Activated CD4-positive, alpha-beta memory T cell treated with anti-CD3 and anti-CD28 coated beads for 36 hours (primary cell): ENCODE measurements around the gene XXYLT1. TPM values are rescaled to one million over a fixed set of nuclear protein-coding genes. Genes with fewer than 3 reads are reported as not detected.

Experiments
- CTCF ChIA-PET: fragments of 350-600 bp; sonication (Branson Sonifier 250); formaldehyde crosslinking; loops from one replicate; lab custom pipeline; 2021; ENCODE audit warnings: antibody characterized with exemption, inconsistent platforms; lab: Charles Lee
- POLR2A ChIA-PET: fragments of 350-600 bp; sonication (Branson Sonifier 250); formaldehyde crosslinking; loops from one replicate; lab custom pipeline; 2021; ENCODE audit warnings: antibody characterized with exemption; lab: Charles Lee
- DNase-seq: peaks from one replicate; pipeline ENCODE4 v3.0.0-alpha.2; 2020
- H3K27ac Mint-ChIP-seq: one replicate; pipeline ENCODE4 v1.8.0; 2021; ENCODE audit warnings: mixed read lengths
- H3K27me3 Mint-ChIP-seq: one replicate; pipeline ENCODE4 v1.8.0; 2021; ENCODE audit warnings: mixed read lengths
- H3K36me3 Mint-ChIP-seq: one replicate; pipeline ENCODE4 v1.8.0; 2021; ENCODE audit warnings: mixed read lengths
- H3K4me1 Mint-ChIP-seq: one replicate; pipeline ENCODE4 v1.8.0; 2021; ENCODE audit warnings: low read depth, mixed read lengths
- H3K4me3 Mint-ChIP-seq: one replicate; pipeline ENCODE4 v1.8.0; 2021; ENCODE audit warnings: mild to moderate bottlenecking, mixed read lengths
- H3K9me3 Mint-ChIP-seq: one replicate; pipeline ENCODE4 v1.8.0; 2021; ENCODE audit warnings: mixed read lengths
- intact Hi-C: fragments of 100-400 bp; cut with micrococcal nuclease; formaldehyde crosslinking; loops from one replicate; pipeline ENCODE4 v1.15.1; 2023
- total RNA-seq, 2 experiments: library from RNA; stranded (reverse); gene quantifications; one replicate each; pipeline ENCODE4 v1.2.3, GENCODE V29; 2021

The XXYLT1 gene
- total RNA-seq, 2 experiments from 2014 or later = 3.3 to 4.4 TPM

DNA sequence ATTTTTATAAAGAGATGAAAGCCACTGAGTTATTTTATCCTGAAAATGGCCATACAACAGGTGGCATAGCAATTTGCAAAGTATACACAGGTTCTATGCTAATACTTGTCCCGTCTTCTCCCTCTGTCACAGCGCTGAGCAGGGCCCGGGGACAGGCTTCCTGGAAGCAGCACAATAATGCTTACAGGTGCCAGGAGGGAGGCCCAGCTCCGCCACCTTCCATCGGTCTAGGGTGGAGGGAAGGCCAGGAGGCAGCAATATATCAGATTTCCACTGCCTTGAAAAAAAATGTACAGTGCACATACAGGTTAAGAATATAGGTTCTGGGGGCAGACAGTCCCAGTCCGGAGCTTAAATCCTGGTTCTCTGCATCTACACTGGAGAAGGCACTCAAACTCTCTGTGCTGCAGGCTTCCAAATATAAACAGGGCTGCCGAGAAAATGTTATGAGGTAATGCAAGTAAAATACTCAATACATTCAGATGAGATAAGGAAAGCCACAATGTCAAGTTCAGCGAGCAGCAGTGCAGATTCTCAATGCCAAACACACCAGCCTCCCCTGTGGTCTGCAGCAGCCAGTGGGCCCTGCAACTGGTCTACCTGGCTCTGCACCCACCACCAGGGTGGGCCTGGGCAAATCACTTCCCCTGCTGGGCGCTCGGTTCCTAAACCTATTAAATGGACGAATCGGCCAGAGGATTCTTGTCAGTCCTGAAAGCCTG lies 189.6 kb downstream of the XXYLT1 start:
- no peak overlapping the region for H3K4me3 Mint-ChIP-seq
- no peaks in the 10 kb centered on the region for H3K27me3 Mint-ChIP-seq
- intact Hi-C loops = no loop called here
- H3K4me1 Mint-ChIP-seq = no peaks in the 10 kb centered on the region
- no peak overlapping the region for H3K27ac Mint-ChIP-seq
- H3K36me3 Mint-ChIP-seq = no peaks in the 10 kb centered on the region
- ChIA-PET POLR2A (no interaction called here), CTCF (no interaction called here)
- no peak for DNase-seq
- no peaks in the 10 kb centered on the region for H3K9me3 Mint-ChIP-seq

DNA sequence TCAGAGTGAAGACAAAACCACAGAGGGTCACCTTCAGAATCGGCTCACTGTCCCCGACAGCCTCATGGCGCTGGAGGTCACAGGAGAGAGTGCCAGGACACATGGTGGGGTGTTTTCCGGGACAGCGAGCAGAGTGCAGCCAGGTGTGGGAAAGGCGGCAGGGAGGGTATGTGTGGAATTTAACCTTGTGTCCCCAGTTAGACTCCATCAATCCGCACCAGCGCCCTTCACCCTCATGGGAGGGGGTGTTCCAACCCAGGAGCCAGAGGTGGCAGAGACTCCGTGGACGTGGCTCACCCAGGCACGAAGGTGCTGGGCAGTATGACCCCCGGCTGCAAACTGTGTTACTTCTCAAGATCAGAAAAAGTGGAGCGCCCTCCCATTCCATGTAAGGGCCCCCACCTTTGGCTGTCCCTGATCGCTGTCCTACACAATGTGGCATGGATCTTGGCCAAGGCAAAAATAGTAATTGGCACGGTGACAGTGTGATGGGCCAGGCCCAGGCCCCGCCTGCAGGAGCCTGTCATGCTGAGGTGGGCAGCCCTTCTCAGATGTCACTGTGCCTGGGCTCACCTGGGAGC lies 190.3 kb downstream of the XXYLT1 start:
- Mint-ChIP-seq H3K4me1 (no peaks in the 10 kb centered on the region), H3K27me3 (no peaks in the 10 kb centered on the region), H3K9me3 (no peaks in the 10 kb centered on the region), H3K4me3 (no peak overlapping the region), H3K27ac (no peak overlapping the region), H3K36me3 (no peaks in the 10 kb centered on the region)
- intact Hi-C loops = no loop called here
- ChIA-PET CTCF (no interaction called here), POLR2A (no interaction called here)
- DNase-seq = no peak

DNA sequence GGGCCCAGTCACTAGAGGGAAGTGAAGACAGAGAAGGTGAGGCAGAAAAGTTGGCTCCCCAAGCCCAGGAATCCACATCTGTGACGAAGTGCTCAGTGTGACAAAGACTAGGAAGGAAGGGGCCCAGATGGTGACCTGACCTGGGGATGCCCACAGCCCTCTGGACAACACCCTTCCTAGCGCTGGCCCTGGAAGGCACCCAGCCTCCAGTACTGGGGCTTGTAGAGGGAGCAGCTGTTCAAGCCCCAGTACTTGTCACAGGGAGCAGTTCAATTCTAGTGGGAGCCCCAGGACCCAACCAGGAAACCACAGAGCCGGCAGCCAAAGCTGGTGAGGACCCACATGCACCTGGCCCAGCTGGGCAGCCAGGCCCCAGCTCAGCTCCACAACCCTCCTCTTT lies 190.8 kb downstream of the XXYLT1 start:
- POLR2A ChIA-PET = no interaction called here
- Mint-ChIP-seq H3K9me3 (no peaks in the 10 kb centered on the region), H3K27ac (no peak overlapping the region), H3K36me3 (no peaks in the 10 kb centered on the region), H3K4me1 (no peaks in the 10 kb centered on the region), H3K4me3 (no peak overlapping the region), H3K27me3 (no peaks in the 10 kb centered on the region)
- CTCF ChIA-PET = no interaction called here
- DNase-seq = no peak
- intact Hi-C loops = no loop called here

DNA sequence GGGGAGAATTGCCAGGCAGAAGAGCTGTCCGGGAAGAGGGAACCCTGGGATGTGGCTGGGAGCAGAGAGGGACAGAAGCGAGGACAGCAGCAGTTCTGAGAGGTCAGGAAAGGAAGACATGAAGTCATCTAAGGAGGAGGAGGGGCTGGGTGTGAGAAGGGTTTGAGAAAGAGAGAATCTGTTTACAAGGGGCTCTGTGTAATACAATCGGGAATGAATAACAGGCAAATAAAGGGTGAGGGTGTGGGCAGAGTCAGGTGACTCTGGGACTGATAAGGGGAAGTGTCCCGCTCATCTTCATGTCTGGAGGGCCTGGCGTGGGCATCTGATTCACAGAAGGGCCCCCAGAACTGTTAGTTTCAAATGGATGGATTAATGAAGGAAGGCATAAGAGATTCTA lies 191.3 kb downstream of the XXYLT1 start:
- Mint-ChIP-seq H3K4me1 (no peaks in the 10 kb centered on the region), H3K9me3 (no peaks in the 10 kb centered on the region), H3K36me3 (no peaks in the 10 kb centered on the region), H3K27ac (no peak overlapping the region), H3K27me3 (no peaks in the 10 kb centered on the region), H3K4me3 (no peak overlapping the region)
- no peak for DNase-seq
- intact Hi-C loops = no loop called here
- POLR2A ChIA-PET = no interaction called here
- CTCF ChIA-PET = interaction anchor here (0.6 kb wide), 1 partner anchor 194 kb away, joined by 3 read pairs; no protein-coding TSS in a partner anchor

DNA sequence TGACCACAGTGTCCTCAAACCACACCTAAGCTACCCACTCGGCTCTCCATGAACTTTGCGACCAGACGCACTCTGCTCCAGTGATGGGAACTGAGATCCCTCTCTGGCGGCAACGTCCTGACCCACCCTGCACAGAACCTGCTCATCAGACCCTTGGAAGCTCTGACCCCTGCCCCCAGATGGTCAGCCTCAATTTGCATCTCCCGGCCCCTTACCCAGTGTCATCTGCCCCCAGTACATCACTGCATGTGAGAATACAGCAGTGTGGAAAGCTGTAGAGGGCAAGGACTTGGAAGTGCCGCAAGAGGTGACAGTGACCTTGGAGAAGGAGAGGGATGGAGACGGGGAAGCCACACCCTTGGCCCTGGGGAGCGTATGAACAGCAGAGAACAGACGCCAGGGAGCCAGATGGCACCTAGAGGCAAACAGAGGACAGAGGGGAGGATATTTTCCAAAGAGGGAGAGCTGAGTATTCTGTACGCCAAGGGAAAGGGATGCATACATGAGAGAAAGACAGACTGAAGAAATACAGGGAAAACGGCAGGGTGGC lies 192.0 kb downstream of the XXYLT1 start:
- DNase-seq = no peak
- no peaks in the 10 kb centered on the region for H3K9me3 Mint-ChIP-seq
- H3K27me3 Mint-ChIP-seq = no peaks in the 10 kb centered on the region
- H3K4me3 Mint-ChIP-seq = no peak overlapping the region
- H3K36me3 Mint-ChIP-seq = no peaks in the 10 kb centered on the region
- H3K4me1 Mint-ChIP-seq = no peaks in the 10 kb centered on the region
- intact Hi-C loops = no loop called here
- ChIA-PET CTCF (interaction anchor here (0.6 kb wide), 1 partner anchor 195 kb away, joined by 3 read pairs; no protein-coding TSS in a partner anchor), POLR2A (no interaction called here)
- H3K27ac Mint-ChIP-seq = no peak overlapping the region

DNA sequence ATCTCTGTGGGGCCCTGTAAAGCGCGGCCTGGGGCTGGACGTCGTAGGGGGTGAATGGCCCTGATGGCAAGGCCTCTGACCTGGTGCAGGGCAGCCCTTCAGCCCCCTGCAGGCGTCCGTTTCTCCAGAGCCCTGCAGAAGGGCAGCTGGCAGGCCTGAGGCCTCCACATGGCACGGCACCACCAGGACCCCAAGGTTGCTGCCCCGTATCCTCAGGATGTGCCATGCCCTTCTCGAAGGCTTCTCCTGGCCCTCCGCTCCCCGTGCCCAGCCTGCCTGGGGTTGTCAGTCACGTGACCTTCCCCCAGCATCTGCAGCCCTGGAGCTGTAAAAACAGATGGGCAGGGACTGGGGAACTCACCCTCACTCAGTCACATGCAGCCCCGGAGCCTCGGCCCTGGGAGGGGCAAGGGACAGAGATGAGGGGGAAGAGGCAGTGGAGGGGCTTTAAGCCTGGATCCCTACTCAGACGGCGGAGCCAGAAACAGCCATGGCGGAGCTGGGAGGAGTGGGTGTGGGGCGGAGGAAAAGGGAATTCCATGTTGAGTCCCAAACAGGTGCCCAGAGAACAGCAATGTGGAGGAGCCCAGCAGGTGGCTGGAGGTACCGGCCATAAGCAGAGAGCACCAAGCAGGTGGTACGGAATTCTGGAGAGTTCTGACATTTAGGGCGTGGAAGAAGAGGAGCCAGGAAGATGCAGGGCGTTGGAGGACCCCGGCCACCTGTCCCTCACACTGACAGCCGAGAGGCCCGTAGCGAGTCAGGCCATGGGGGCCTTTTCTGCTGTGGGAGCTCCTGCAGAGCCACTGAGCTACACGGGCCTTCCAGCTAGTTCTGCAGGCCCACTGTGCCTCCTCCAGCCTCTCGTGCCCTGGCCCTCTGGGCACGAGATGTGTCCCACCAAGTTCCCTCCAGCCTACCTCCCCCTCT lies 193.1 kb downstream of the XXYLT1 start:
- no peak for DNase-seq
- intact Hi-C loops = no loop called here
- CTCF ChIA-PET = no interaction called here
- POLR2A ChIA-PET = no interaction called here
- H3K9me3 Mint-ChIP-seq = no peaks in the 10 kb centered on the region
- no peak overlapping the region for H3K4me3 Mint-ChIP-seq
- no peak overlapping the region for H3K27ac Mint-ChIP-seq
- H3K27me3 Mint-ChIP-seq = no peaks in the 10 kb centered on the region
- H3K4me1 Mint-ChIP-seq = no peaks in the 10 kb centered on the region
- H3K36me3 Mint-ChIP-seq = no peaks in the 10 kb centered on the region

DNA sequence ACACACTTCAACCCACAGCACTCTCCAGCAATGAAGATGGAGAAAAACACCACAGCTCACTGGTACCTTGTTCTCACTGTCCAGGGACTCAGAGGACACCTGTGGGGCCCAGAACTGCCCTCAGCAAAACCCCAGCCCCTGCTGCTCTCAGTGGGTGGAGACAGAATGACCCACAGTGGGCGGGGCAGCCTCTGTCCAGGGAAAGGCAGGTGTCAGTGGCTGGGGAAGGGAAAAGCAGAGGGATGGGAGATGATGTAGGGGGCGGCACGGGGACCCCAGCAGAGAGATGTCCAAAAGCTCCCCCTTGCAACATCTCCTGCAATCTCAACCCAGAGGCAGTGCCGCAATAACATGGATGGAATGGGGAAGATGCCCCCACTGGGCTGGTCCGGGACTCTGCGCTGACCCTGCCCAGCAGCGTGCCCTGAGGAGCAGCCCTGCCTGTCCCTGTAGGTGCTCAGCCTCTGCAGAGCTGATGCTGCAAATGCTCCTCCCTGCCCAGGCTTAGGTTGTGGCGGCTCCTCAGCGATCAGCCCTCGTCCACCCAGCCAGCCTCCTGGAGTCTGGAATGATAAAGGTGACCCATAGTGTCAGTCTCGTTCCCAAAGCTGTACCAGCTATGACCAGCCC lies 193.9 kb downstream of the XXYLT1 start:
- no peak overlapping the region for H3K27ac Mint-ChIP-seq
- no peak for DNase-seq
- no peaks in the 10 kb centered on the region for H3K9me3 Mint-ChIP-seq
- H3K27me3 Mint-ChIP-seq = no peaks in the 10 kb centered on the region
- POLR2A ChIA-PET = no interaction called here
- H3K4me1 Mint-ChIP-seq = no peaks in the 10 kb centered on the region
- CTCF ChIA-PET = no interaction called here
- no peak overlapping the region for H3K4me3 Mint-ChIP-seq
- no peaks in the 10 kb centered on the region for H3K36me3 Mint-ChIP-seq
- intact Hi-C loops = no loop called here

DNA sequence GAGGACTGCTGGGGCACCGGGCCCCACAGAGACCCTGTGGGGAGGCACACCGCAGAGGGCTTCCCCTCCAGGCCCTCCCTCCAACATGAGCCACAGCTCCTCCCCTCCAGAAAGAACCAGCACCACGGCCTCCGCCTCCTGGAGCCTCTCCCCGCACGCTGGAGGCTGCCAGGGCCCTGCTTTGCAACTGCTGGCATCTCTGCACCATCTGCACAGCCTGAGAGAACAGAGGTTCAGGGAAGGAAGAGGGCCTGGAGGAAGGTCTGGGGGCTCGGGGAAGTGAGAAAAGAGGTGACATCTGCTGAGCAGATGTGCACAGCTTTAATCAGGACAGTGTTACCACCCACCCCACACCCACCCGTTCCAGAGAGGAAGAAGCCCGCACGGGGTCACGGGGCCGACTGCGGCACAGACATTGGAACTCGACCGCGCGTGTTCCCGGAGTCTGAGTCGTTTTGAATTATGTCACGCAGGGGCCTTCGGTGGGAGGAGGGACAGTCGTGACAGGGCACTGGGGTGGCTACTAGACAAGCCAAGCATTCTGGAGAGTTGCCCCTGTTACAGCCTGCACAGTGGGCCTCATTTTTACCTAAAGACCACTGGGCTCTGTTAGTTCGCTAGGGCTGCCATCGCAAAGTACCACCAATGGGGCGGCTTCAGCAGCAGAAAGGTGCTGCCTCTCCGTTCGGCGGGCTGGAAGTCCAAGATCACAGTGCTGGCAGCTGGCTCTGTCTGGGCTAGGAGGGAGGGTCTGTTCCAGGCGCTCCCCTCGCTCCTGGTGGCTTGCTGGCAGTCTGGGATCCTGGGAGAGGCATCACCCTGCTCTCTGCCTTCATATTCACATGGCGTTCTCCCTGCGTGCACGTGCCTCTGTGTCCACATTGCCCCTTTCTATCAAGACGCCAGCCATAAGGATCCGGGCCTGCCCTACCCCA lies 194.8 kb downstream of the XXYLT1 start:
- DNase-seq = no peak
- intact Hi-C loops = no loop called here
- Mint-ChIP-seq H3K4me1 (no peaks in the 10 kb centered on the region), H3K27me3 (no peaks in the 10 kb centered on the region), H3K36me3 (no peaks in the 10 kb centered on the region), H3K4me3 (no peak overlapping the region), H3K27ac (no peak overlapping the region), H3K9me3 (no peaks in the 10 kb centered on the region)
- ChIA-PET CTCF (no interaction called here), POLR2A (no interaction called here)

DNA sequence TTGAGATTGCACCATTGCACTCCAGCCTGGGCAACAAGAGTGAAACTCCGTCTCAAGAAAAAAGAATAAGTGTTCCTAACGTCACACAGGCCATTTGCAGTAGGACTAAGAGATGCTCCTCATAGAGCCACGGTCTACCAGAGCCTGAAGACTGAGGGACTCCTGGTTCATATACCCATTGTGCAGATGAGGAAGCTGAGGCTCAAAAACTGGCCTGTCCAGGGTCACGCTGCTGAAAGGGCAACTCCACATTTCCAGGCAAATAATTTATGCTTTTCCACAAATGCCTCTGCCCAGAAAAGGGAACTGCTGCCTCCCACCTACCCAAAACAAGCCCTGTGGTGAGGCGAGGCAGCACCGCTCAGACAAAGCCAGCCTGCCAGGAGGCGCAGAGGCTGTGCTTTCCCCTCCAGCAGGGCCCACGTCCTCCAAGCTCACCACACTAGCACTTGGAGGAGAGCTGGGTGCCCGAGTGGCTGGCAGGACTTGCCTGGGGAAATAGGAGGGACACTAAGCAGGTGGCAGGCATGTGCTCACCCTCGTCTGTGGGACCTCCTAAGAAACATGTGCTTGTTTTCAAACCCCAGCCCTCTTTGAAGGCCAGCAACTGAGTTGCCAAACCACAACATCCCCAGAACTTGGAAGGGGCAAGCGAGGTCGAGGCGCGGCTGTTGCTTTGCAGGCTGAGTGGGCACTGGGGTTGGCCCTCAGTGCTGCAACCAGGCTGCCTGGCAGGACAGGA lies 195.6 kb downstream of the XXYLT1 start:
- intact Hi-C loops = no loop called here
- Mint-ChIP-seq H3K27me3 (no peaks in the 10 kb centered on the region), H3K4me3 (no peak overlapping the region), H3K4me1 (no peaks in the 10 kb centered on the region), H3K36me3 (no peaks in the 10 kb centered on the region), H3K9me3 (no peaks in the 10 kb centered on the region), H3K27ac (no peak overlapping the region)
- POLR2A ChIA-PET = no interaction called here
- CTCF ChIA-PET = no interaction called here
- no peak for DNase-seq

DNA sequence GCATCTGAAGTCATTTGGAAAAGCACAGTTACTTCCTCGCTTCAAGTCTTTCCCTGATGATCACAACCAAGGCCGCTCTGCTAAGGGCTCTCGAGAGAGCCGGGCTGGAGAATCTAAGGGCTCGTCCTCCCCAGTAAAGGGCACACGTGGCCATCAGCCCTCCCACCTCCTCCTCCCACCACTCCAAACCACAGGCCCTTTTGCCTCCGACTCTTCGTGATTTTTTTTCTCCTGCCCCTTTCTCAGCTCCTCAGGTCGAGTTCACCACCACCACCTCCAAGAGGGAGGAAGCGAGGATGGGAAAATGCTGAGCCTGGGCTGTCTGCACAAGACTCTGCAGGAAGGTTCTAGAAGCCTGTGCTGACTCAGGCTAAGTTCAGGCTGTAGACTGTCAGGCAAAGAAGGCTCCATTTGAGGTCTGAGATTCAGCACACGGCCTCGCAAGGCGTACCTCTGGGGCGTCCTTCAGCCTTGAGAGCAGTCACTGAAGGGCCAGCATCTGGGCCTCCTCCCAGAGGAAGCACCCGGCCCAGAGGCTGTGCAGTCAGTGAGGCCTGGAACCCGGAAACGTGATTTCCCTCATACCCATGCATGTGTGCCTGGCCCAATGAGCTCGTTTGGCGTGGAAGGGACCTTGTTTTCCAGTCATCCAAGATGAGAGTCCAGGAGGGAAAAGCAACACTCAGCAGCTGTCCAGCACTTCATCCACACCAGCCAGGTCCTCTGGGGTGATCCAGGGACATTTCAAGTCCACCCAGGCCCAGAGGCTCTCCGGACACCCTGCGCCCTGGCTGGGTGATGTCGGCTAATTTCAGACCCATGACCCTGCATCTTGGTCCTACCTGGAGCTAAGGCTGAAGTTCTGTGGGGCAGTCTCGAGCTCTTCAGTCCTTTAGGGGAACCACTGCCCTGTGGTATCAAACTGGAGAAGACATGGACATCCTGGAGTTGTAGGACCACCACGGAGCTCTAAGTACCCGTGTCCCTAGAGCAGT lies 196.8 kb downstream of the XXYLT1 start:
- H3K4me3 Mint-ChIP-seq = no peak overlapping the region
- H3K36me3 Mint-ChIP-seq = no peaks in the 10 kb centered on the region
- H3K27me3 Mint-ChIP-seq = no peaks in the 10 kb centered on the region
- H3K4me1 Mint-ChIP-seq = no peaks in the 10 kb centered on the region
- POLR2A ChIA-PET = no interaction called here
- no peak for DNase-seq
- H3K27ac Mint-ChIP-seq = no peak overlapping the region
- CTCF ChIA-PET = no interaction called here
- no peaks in the 10 kb centered on the region for H3K9me3 Mint-ChIP-seq
- intact Hi-C loops = no loop called here
